T47D (cell line): Measurements from ENCODE around the gene TNFSF13.

Source experiments
- DNase-seq, 2 experiments: peaks; one replicate each; pipeline versions ENCODE4 v3.0.0 to v3.0.0-alpha.2; 2011 to 2012; ENCODE audit warnings: low read depth in 1 of 2, low spot score in 1 of 2
- JUND ChIP-seq: IDR thresholded peaks from 2 replicates; pipeline ENCODE4 v1.6.1; 2012; ENCODE audit warnings: low read depth
- in situ Hi-C: cut with HindIII; loops from 2 replicates; pipeline ENCODE4 v1.10.0; 2016; ENCODE audit warnings: low sequenced_read_pairs, low pct_unique_long_range_greater_than_20kb

Gene TNFSF13

DNA sequence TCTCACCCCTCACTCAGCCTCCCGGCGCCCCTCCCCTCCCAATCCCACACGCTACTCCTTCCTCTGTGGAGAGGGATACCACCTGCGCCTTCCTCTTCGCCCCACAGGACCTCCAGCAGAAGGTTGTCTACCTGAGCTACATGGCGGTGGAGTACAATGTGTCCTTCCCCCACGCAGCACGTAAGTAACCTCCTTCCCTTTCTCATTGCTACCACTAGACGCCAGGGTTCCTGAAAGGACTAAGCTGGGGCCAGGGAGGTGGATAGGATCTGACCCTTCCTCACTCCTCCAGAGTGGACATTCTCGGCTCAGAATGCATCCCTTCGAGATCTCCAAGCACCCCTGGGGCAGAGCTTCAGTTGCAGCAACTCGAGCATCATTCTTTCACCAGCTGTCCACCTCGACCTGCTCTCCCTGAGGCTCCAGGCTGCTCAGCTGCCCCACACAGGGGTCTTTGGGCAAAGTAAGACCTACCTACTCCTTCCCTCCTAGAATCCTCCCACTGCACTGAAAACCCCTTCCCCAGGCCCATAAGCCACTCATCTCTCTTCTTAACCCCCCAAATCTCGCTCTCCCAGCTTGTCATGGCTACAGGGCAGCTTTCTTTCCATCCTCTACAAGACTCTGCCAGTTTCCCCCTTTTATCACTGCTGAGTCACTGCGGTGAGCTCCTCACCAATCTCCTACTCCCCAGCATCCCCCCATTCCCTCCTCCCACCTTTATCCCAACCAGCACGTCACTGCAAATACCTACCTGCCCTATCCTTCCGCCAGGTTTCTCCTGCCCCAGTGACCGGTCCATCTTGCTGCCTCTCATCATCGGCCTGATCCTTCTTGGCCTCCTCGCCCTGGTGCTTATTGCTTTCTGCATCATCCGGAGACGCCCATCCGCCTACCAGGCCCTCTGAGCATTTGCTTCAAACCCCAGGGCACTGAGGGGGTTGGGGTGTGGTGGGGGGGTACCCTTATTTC is 22.3 kb downstream of the TNFSF13 start:
- no peak for DNase-seq
- no peak for TF ChIP-seq JUND
- in situ Hi-C loops: no loop called here

DNA sequence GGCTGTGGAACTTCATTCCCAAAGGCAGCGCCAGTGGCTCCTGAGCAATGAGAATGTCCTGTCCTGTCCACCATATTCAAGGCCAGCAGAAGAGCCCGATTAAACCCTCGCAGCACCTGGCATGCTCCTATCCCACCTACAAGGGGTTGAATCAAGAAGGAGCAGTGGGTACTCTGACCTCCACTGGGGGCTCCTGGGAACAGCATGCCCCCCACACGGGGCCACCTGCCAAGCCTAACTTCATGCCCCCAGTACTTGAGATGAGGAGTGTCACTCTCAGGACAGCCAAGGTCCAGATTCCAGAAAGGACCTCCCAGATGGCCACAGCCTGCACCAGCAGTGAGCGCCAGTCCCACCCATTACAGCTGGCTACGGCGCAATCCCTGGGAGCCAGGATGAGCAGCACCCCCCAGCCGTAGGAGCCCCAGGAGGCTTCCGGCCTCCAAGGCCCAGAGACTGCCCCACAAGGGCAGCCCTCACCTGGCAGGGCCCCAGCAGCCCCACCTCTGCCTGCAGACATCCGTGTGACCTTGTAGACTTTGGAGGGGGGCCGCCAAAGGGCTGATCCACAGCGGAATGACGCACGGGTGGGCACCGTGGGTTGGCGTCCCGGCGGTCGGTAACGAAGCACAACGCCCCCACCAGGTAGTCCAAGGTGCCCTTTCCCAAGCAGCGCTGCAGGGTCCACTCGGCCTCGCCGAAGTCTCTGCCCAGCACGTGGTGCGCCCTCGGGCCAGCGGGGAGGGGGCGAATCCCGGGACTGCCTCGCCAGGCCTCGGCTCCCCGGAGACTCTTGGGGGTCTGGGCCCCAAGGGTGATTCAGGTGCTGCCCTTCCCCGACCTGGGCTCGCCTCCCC is 24.1 kb downstream of the TNFSF13 start:
- in situ Hi-C loops: no loop called here
- DNase-seq: no peak
- no peak for TF ChIP-seq JUND

DNA sequence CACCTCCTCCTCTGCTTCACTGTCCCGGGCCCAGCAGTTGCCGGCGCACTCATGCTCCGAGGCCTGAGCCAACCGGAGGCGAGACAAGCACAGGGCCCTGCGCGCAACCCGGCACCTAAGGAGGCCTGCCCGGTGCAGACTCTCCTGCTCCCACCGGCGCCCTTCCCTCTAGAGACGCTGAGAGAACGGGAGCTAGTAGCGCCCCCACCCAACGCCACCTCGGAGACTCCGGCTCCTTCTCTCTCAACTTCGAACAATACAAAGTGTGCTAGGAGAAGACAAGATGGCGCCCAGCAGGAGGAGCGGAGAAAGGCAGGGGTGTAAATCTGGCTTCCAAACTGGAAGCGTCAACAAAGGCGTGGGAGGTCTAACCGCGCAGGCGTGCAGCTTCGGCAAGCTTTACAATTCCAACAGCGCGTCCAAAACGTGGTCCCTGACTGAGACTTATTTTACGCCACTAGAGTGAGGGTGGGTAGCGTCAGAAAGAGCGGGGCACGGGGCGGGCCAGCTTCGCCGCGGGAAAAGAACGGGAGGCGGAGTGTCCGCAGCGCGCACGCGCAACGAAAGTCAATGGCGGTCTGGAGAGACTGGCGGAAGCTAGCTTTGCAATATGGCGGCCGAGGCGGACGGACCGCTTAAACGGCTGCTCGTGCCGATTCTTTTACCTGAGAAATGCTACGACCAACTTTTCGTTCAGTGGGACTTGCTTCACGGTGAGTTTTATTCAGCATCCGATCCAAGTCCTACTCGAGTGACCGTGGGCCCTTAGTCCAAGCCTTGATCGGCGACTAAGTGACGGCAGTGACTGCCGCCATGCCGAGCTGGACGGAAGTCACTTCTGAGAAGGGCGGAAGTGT is 24.9 kb downstream of the TNFSF13 start, which contains the start of gene MPDU1:
TSS of gene MPDU1 (plus strand) at position 600 of the 857 bp plus-strand sequence. CDS start at position 611, 11 bp downstream.
- in situ Hi-C loops: no loop called here
- no peak for TF ChIP-seq JUND
- DNase-seq: peak; percentile 72 to 97

DNA sequence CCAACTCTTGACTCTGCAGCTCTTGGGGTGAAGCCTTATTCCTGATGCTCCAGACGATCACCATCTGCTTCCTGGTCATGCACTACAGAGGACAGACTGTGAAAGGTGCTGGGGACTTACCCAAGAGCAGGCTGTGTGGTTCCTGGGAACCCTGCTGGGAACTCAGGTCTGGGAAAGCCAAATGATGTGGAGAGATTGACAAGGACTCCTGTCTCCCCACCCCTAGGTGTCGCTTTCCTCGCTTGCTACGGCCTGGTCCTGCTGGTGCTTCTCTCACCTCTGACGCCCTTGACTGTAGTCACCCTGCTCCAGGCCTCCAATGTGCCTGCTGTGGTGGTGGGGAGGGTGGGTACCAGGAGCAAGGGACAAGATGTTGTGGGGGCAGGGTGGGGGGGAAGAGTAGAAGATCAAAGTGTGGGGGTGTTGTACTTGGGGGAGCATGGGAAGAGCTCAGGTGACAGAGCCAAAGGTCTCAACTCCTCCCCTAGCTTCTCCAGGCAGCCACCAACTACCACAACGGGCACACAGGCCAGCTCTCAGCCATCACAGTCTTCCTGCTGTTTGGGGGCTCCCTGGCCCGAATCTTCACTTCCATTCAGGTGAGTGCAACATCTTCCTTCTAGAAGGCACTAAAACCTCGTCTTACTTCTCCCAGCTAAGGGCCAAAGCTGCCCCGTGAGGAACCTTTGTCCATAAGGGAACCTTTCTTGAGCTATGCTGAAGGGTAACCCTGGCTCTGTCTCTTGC is 28.3 kb downstream of the TNFSF13 start:
- in situ Hi-C loops: no loop called here
- peak in 1 of 2 experiments; percentile 79 for DNase-seq
- no peak for TF ChIP-seq JUND

DNA sequence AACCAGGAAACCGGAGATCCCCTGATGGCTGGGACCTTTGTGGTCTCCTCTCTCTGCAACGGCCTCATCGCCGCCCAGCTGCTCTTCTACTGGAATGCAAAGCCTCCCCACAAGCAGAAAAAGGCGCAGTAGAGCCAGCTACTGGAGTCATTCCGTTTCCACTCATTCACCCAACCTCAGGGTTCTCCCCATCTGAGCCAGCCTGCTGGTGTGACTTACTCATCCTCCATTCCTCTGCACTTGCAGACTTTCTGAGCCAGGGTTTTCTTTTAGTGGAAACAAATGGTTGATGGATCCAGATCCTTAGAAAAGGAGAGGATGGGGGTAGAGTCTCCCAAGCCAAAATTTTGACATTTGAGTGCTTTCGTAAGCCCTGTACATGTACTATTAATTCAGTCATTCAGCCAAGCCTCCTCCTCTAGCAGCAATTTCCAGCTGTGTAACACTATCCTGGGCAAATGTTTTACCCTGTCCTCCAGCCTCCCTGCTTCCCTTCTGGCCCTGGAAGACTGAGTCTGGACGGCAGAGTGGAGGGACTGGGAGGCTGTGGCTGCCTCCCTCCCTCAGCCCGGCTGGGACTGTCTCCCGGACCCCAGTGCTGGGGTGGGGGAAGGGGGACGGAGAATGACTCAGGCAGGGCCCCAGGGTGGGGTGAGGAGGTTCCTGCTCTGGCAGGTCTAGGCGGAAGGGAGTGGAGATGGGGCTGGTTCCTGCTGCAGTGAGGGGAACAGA is 29.0 kb downstream of the TNFSF13 start:
- in situ Hi-C loops: no loop called here
- DNase-seq: no peak

DNA sequence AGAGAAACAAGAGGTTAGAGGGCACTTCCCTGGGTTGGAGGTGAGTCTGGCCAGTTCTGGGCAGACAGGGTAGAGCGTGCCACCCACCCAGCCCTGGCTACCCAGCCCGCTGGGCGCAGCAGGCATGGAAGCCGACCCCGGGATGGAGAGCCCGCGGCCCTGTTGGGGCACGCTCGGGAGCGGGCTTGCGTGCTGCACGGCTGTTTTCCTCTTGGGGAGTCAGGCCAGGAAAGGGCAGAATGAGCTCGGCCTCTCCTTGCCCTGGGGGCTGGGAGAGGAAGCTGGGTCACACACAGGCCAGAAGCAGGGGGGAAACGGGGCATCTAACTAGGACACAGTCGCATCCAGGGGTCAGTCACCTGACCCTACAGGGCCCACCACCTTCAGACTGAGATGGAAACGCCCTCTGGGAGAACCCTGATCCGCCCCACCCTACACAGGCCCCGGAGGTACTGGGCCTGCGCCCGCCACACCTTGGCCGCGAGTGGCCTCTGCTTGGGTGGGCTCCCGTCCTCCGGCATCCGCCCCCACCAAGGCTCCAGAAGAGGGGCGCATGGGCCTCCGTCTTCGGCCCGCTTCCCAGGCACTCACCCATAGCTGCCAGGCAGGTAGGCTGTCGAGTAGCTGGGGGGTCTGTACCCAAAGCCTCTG is 30.1 kb downstream of the TNFSF13 start:
- DNase-seq: no peak
- no peak for TF ChIP-seq JUND
- in situ Hi-C loops: no loop called here

More for the DNA sequence above, 29.0 kb downstream of the TNFSF13 start:
- TF ChIP-seq JUND: no peak

DNA sequence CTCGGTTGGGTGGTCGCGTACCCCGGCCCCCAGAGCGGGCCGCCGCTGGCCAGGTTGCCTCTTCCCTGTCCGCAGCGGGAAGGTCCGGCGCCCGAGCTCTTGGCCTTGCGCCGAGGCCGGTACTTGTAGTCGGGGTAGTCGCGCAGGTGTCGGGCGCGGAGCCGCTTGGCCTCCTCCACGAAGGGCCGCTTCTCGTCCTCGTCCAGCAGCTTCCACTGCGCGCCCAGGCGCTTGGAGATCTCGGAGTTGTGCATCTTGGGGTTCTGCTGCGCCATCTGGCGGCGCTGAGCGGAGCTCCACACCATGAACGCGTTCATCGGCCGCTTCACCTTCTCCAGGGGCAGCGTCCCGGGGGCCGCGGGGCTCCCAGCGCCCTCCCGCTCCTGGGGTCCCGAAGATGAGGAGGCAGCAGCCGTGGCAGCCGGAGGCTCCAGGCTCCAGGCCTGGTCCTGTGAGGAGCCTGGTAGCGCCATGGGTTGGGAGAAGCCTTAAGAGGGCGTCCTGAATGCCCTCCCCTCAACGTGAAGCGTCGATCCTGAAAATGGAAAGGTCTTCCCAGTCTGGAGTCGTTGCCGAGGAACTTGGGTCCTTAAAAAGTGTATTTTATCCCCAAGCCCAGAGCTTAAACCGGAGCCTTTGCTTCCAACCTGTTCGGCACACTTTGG is 30.8 kb downstream of the TNFSF13 start:
- in situ Hi-C loops: no loop called here
- TF ChIP-seq JUND: no peak
- DNase-seq: no peak

DNA sequence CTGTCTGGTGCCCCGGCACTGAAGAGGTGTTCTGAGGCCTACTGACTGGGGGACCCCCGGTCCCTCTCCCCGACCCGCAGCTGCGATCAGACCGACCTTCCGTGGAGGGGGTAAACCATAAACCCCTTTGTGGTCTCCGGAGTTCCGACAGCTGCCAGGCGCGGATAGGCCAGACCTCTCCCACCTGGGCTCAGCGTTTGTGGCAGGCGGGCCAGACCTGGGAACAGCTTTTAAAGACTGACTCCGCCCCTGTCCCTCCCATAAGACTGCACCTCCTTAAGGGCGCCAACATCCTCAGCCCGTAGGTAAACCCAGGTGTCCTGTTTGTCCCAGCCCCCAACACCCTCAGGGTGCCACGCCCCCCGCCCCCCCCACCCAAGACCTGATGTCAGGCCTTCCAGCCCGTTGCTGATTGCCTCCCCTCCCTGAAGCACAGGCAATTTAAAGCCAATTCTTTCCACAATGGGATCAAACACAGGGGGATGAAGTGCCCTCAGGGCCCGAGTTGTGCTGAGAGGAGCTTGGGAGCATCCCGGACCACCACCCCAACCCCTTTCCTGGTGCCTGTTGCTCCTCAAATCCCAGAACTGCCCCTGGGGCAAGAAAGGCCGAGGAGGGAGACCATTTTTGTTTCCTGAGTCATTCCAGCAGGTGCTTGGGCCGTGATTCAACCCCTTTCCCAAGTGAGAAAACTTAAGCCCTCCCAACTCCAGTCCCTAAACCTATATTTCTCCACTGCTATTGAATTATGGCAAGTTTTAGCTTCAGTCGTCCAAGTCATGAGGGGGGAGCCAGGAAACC is 31.5 kb downstream of the TNFSF13 start, which contains the start of gene SOX15:
TSS of gene SOX15 (minus strand) at position 204 of the 801 bp plus-strand sequence. CDS start 418 bp downstream, outside the sequence.
- TF ChIP-seq JUND: no peak
- in situ Hi-C loops: no loop called here
- peak in 1 of 2 experiments; percentile 56 for DNase-seq

DNA sequence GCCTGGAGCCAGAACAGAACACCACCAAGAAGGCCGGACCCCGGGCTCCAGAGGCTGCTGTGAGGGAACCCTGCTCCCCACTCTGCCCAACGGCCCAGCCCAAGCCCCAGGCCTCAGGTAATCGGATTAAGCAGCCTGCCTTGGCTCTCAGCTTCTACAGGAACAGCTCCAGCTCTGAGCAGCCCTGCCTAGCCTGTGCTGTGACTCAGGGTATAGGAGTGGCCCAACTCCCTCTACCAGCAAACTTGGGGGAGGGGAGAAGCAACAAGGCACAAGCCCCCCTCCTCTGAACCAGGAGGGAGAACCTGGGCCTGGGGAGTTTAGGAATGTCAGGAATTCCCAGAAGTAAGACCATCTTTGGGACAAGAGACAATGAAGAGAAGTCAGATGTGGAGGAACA is 32.2 kb downstream of the TNFSF13 start:
- DNase-seq: no peak
- no peak for TF ChIP-seq JUND
- in situ Hi-C loops: no loop called here

DNA sequence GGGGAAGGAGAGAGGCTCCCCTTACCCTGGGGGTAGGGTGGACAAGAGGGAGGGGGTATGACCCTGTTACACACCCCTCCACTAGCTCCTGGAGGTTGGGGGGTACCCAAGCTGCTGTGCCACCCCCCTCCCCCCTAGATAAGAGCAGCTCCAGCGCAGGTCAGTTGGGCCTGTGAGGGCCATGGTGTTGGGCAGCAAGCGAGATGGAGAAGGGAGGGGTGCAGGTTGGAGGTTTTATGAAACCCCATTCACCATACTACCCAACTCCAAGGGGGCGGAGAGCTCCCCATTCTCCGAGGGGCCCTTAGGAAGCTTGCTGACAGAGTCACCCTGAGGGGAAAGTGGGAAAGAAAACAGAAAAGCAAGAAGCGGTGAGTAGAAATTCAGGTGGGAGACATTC is 33.0 kb downstream of the TNFSF13 start:
- TF ChIP-seq JUND: no peak
- in situ Hi-C loops: no loop called here
- no peak for DNase-seq
